HEK293 (cell line): ENCODE data around the gene KCNJ6.

Experiments
- CTCF ChIA-PET: fragments of 350-600 bp; formaldehyde crosslinking; extraction: SDS; loops from one replicate; lab custom pipeline; 2021; ENCODE audit warnings: antibody characterized with exemption; lab: Yijun Ruan, JAX
- POLR2A ChIA-PET: fragments of 300-600 bp; formaldehyde crosslinking; extraction: SDS; loops from one replicate; lab custom pipeline; 2020; ENCODE audit warnings: antibody characterized with exemption, inconsistent platforms; lab: Yijun Ruan, JAX
- H3K27ac ChIP-seq: fragments of 200-500 bp; sonication (Bioruptor generic); 2 replicates; pipeline ENCODE4 v1.5.1; 2014; ENCODE audit warnings: low read depth, low read length, control low read depth, inconsistent platforms; ENCODE audit errors: extremely low read depth
- H3K36me3 ChIP-seq, 2 experiments: fragments of 200-500 bp in 1 of 2; sonication (Bioruptor generic) in 1 of 2; 1 replicate in 1 of 2; 2 replicates in 1 of 2; pipeline ENCODE4 v1.5.1; 2014 to 2017; ENCODE audit warnings: inconsistent platforms in 2 of 2, low read length in 2 of 2; ENCODE audit not compliant: control insufficient read depth in 2 of 2, insufficient read depth in 1 of 2
- H3K4me1 ChIP-seq: fragments of 200-500 bp; sonication (Bioruptor generic); 2 replicates; pipeline ENCODE4 v1.5.1; 2014; ENCODE audit warnings: mild to moderate bottlenecking, low read length, inconsistent platforms; ENCODE audit not compliant: control insufficient read depth, insufficient read depth
- H3K4me3 ChIP-seq: 2 replicates; pipeline ENCODE4 v1.5.1; 2011; ENCODE audit warnings: low read depth, mild to moderate bottlenecking, control low read depth, low read length, moderate library complexity
- H3K9me3 ChIP-seq: fragments of 200-500 bp; sonication (Bioruptor generic); 2 replicates; pipeline ENCODE4 v1.5.1; 2014; ENCODE audit warnings: low read depth, low read length, inconsistent platforms; ENCODE audit not compliant: control insufficient read depth, insufficient read depth
- FEZF1 ChIP-seq: fragments of 450-650 bp; formaldehyde crosslinking; IDR thresholded peaks from 2 replicates; pipeline ENCODE4 v1.5.1; 2016; ENCODE audit warnings: missing biosample characterization, missing genetic modification characterization
- MZF1 ChIP-seq: fragments of 450-650 bp; formaldehyde crosslinking; IDR thresholded peaks from 2 replicates; pipeline ENCODE4 v1.5.1; 2017; ENCODE audit warnings: missing biosample characterization, missing genetic modification characterization, borderline replicate concordance
- PRDM1 ChIP-seq: fragments of 450-650 bp; formaldehyde crosslinking; IDR thresholded peaks from 2 replicates; pipeline ENCODE4; 2016; ENCODE audit warnings: missing biosample characterization, missing genetic modification characterization
- SETDB1 ChIP-seq: IDR thresholded peaks from one replicate; pipeline ENCODE4 v1.6.1; 2017; ENCODE audit warnings: mild to moderate bottlenecking, low read length, moderate library complexity, mixed read lengths; ENCODE audit not compliant: insufficient read length
- ZFP37 ChIP-seq: fragments of 450-650 bp; formaldehyde crosslinking; IDR thresholded peaks from 2 replicates; pipeline ENCODE4 v1.5.1; 2016; ENCODE audit warnings: missing biosample characterization, missing genetic modification characterization
- ZFP69B ChIP-seq: fragments of 450-650 bp; formaldehyde crosslinking; IDR thresholded peaks from 2 replicates; pipeline ENCODE4 v1.5.1; 2016; ENCODE audit warnings: missing biosample characterization, missing genetic modification characterization
- ZNF114 ChIP-seq: fragments of 450-650 bp; formaldehyde crosslinking; IDR thresholded peaks from 2 replicates; pipeline ENCODE4 v1.5.0; 2017; ENCODE audit warnings: missing biosample characterization, missing genetic modification characterization
- ZNF16 ChIP-seq: fragments of 450-650 bp; formaldehyde crosslinking; IDR thresholded peaks from 2 replicates; pipeline ENCODE4 v1.5.1; 2016; ENCODE audit warnings: low read depth, missing biosample characterization, missing genetic modification characterization
- ZNF223 ChIP-seq: fragments of 450-650 bp; formaldehyde crosslinking; IDR thresholded peaks from 2 replicates; pipeline ENCODE4 v1.5.1; 2016; ENCODE audit warnings: missing biosample characterization, missing genetic modification characterization
- ZNF274 ChIP-seq, 2 experiments: fragments of 200-500 bp in 1 of 2; fragments of 450-650 bp in 1 of 2; sonication (Bioruptor generic) in 1 of 2; formaldehyde crosslinking in 1 of 2; IDR thresholded peaks; 2 replicates each; pipeline versions ENCODE4 v1.5.1 to v1.6.1; 2014 to 2016; ENCODE audit warnings: borderline replicate concordance in 1 of 2, inconsistent platforms in 1 of 2, low read length in 1 of 2, missing biosample characterization in 1 of 2, missing genetic modification characterization in 1 of 2
- ZNF341 ChIP-seq: fragments of 450-650 bp; formaldehyde crosslinking; IDR thresholded peaks from 2 replicates; pipeline ENCODE4; 2016; ENCODE audit warnings: low read depth, missing biosample characterization, missing genetic modification characterization
- ZNF514 ChIP-seq: fragments of 450-650 bp; formaldehyde crosslinking; IDR thresholded peaks from 2 replicates; pipeline ENCODE4 v1.5.1; 2016; ENCODE audit warnings: missing biosample characterization, missing genetic modification characterization
- TF ChIP-seq, protein P1 (sequence below): fragments of 450-650 bp; formaldehyde crosslinking; IDR thresholded peaks from 2 replicates; pipeline ENCODE4 v1.5.1; 2016; ENCODE audit warnings: missing biosample characterization, missing genetic modification characterization
- TF ChIP-seq, protein P2 (sequence below): sonication (generic); formaldehyde crosslinking; IDR thresholded peaks from 2 replicates; pipeline ENCODE4 v1.8.1; 2022; ENCODE audit warnings: mild to moderate bottlenecking, moderate library complexity, missing genetic modification reagents
- TF ChIP-seq, protein P3 (sequence below): fragments of 450-650 bp; IDR thresholded peaks from 2 replicates; pipeline ENCODE4 v1.5.1; 2018; ENCODE audit warnings: missing biosample characterization, missing genetic modification characterization
- TF ChIP-seq, protein P4 (sequence below): fragments of 450-650 bp; formaldehyde crosslinking; IDR thresholded peaks from 2 replicates; pipeline ENCODE4 v1.5.1; 2016; ENCODE audit warnings: missing biosample characterization, missing genetic modification characterization
- TF ChIP-seq, protein P5 (sequence below): fragments of 450-650 bp; formaldehyde crosslinking; conservative IDR thresholded peaks from 2 replicates; pipeline ENCODE4 v1.5.1; 2016; ENCODE audit warnings: low read depth, missing biosample characterization, missing genetic modification characterization
- TF ChIP-seq, protein P6 (sequence below): fragments of 450-650 bp; formaldehyde crosslinking; IDR thresholded peaks from 2 replicates; pipeline ENCODE4 v1.5.1; 2016; ENCODE audit warnings: missing biosample characterization, missing genetic modification characterization

The KCNJ6 gene

DNA sequence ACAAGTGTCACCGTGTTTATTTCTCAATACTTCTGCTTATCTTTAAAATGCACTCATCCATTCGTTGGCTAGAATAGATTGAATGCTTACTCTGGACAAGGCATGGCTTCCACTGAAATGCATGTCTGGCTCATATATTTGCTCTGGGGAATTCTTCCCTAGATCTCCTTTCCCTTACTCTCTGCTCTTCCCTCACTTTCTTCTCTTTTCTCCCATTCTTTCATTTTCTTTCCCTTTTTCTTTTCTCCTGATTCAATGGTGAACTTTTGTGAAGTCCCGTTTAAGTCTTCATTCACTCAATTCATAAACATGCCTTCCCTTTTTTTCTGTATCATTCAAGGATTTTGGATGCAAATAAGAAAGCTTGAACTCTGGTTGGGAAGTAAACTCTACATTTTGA is 315.2 kb downstream of the KCNJ6 start:
- no peak overlapping the region for H3K4me3 ChIP-seq
- H3K36me3 ChIP-seq: no peaks in the 10 kb centered on the region; a peak in 1 of 3 replicates
- no peaks in the 10 kb centered on the region for H3K4me1 ChIP-seq
- CTCF ChIA-PET: interaction anchor here (0.7 kb wide), 1 partner anchor 74 kb away, joined by 6 read pairs; no protein-coding TSS in a partner anchor
- TF ChIP-seq, protein P1, sequence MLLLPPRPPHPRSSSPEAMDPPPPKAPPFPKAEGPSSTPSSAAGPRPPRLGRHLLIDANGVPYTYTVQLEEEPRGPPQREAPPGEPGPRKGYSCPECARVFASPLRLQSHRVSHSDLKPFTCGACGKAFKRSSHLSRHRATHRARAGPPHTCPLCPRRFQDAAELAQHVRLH (tag by site-specific recombination): no peak
- TF ChIP-seq ZFP69B (tag by site-specific recombination) (no peak), ZNF114 (tag by site-specific recombination) (no peak), ZNF223 (no peak), ZFP37 (tag by site-specific recombination) (no peak), PRDM1 (peak; percentile 92)
- TF ChIP-seq, protein P2, sequence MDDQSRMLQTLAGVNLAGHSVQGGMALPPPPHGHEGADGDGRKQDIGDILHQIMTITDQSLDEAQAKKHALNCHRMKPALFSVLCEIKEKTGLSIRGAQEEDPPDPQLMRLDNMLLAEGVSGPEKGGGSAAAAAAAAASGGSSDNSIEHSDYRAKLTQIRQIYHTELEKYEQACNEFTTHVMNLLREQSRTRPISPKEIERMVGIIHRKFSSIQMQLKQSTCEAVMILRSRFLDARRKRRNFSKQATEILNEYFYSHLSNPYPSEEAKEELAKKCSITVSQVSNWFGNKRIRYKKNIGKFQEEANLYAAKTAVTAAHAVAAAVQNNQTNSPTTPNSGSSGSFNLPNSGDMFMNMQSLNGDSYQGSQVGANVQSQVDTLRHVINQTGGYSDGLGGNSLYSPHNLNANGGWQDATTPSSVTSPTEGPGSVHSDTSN (CRISPR knock-in tag): no peak
- TF ChIP-seq, protein P3, sequence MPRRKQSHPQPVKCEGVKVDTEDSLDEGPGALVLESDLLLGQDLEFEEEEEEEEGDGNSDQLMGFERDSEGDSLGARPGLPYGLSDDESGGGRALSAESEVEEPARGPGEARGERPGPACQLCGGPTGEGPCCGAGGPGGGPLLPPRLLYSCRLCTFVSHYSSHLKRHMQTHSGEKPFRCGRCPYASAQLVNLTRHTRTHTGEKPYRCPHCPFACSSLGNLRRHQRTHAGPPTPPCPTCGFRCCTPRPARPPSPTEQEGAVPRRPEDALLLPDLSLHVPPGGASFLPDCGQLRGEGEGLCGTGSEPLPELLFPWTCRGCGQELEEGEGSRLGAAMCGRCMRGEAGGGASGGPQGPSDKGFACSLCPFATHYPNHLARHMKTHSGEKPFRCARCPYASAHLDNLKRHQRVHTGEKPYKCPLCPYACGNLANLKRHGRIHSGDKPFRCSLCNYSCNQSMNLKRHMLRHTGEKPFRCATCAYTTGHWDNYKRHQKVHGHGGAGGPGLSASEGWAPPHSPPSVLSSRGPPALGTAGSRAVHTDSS (tag by site-specific recombination): no peak
- no peaks in the 10 kb centered on the region for H3K9me3 ChIP-seq
- POLR2A ChIA-PET: no interaction called here
- H3K27ac ChIP-seq: no peak overlapping the region

DNA sequence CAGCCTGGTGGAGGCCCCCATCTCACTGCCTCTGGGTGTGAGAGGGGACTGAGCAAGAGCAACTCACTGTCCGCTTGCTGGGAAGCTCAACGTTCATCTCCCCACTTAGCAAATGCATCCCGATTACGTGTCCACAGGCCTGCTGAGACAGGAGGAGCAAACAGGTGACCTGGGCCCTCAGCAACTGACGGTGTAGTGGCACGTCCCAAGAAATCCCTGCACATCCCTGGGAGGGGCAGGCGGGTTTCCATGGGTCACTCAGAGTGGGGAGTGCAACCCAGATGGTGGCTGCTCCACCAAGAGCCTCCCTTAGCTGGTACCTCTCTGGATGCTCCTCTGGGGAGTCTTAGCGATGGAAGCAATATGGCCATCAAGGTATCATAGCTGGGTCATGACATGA is 320.3 kb downstream of the KCNJ6 start:
- no peak overlapping the region for H3K27ac ChIP-seq
- H3K4me1 ChIP-seq: no peaks in the 10 kb centered on the region
- H3K9me3 ChIP-seq: no peaks in the 10 kb centered on the region
- ChIA-PET CTCF (interaction anchor here (0.7 kb wide), 1 partner anchor 767 kb away, joined by 3 read pairs; no protein-coding TSS in a partner anchor), POLR2A (no interaction called here)
- no peak for TF ChIP-seq MZF1 (tag by site-specific recombination)
- TF ChIP-seq SETDB1: no peak
- no peak for TF ChIP-seq ZNF114 (tag by site-specific recombination)
- TF ChIP-seq, protein P4, sequence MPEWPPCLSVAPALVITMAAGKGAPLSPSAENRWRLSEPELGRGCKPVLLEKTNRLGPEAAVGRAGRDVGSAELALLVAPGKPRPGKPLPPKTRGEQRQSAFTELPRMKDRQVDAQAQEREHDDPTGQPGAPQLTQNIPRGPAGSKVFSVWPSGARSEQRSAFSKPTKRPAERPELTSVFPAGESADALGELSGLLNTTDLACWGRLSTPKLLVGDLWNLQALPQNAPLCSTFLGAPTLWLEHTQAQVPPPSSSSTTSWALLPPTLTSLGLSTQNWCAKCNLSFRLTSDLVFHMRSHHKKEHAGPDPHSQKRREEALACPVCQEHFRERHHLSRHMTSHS (tag by site-specific recombination): no peak
- TF ChIP-seq ZNF341 (tag by site-specific recombination): no peak
- TF ChIP-seq ZNF274 (IDR thresholded peaks at IDR 0.05; ENCODE audit: low read length): no peak
- TF ChIP-seq ZNF274 (tag by site-specific recombination; IDR thresholded peaks at IDR 0.05; ENCODE audit: borderline replicate concordance): no peak
- TF ChIP-seq ZNF16 (tag by site-specific recombination): no peak
- TF ChIP-seq, protein P5, sequence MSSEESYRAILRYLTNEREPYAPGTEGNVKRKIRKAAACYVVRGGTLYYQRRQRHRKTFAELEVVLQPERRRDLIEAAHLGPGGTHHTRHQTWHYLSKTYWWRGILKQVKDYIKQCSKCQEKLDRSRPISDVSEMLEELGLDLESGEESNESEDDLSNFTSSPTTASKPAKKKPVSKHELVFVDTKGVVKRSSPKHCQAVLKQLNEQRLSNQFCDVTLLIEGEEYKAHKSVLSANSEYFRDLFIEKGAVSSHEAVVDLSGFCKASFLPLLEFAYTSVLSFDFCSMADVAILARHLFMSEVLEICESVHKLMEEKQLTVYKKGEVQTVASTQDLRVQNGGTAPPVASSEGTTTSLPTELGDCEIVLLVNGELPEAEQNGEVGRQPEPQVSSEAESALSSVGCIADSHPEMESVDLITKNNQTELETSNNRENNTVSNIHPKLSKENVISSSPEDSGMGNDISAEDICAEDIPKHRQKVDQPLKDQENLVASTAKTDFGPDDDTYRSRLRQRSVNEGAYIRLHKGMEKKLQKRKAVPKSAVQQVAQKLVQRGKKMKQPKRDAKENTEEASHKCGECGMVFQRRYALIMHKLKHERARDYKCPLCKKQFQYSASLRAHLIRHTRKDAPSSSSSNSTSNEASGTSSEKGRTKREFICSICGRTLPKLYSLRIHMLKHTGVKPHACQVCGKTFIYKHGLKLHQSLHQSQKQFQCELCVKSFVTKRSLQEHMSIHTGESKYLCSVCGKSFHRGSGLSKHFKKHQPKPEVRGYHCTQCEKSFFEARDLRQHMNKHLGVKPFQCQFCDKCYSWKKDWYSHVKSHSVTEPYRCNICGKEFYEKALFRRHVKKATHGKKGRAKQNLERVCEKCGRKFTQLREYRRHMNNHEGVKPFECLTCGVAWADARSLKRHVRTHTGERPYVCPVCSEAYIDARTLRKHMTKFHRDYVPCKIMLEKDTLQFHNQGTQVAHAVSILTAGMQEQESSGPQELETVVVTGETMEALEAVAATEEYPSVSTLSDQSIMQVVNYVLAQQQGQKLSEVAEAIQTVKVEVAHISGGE (tag by site-specific recombination): no peak
- TF ChIP-seq, protein P6, sequence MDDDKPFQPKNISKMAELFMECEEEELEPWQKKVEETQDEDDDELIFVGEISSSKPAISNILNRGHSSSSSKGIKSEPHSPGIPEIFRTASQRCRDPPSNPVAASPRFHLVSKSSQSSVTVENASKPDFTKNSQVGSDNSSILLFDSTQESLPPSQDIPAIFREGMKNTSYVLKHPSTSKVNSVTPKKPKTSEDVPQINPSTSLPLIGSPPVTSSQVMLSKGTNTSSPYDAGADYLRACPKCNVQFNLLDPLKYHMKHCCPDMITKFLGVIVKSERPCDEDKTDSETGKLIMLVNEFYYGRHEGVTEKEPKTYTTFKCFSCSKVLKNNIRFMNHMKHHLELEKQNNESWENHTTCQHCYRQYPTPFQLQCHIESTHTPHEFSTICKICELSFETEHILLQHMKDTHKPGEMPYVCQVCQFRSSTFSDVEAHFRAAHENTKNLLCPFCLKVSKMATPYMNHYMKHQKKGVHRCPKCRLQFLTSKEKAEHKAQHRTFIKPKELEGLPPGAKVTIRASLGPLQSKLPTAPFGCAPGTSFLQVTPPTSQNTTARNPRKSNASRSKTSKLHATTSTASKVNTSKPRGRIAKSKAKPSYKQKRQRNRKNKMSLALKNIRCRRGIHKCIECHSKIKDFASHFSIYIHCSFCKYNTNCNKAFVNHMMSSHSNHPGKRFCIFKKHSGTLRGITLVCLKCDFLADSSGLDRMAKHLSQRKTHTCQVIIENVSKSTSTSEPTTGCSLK (tag by site-specific recombination): no peak
- TF ChIP-seq FEZF1 (tag by site-specific recombination): no peak
- no peak for TF ChIP-seq ZNF514 (tag by site-specific recombination)
- no peak overlapping the region for H3K4me3 ChIP-seq
- no peaks in the 10 kb centered on the region for H3K36me3 ChIP-seq
